ENCODE measurements around the gene ACO2. TPM values are rescaled to one million over a fixed set of nuclear protein-coding genes. Genes with fewer than 3 reads are reported as not detected.

Gene ACO2
- polyA plus RNA-seq, 1 donor = 121 TPM

- DNase-seq = no peak
Observed at GRCh38 chr22:41521126-41521525, 52.2 kb downstream of the ACO2 start.

- DNase-seq = no peak
Observed at GRCh38 chr22:41522813-41523212, 53.9 kb downstream of the ACO2 start.

- no peak for DNase-seq
Observed at GRCh38 chr22:41523464-41524221, 54.7 kb downstream of the ACO2 start.

DNA sequence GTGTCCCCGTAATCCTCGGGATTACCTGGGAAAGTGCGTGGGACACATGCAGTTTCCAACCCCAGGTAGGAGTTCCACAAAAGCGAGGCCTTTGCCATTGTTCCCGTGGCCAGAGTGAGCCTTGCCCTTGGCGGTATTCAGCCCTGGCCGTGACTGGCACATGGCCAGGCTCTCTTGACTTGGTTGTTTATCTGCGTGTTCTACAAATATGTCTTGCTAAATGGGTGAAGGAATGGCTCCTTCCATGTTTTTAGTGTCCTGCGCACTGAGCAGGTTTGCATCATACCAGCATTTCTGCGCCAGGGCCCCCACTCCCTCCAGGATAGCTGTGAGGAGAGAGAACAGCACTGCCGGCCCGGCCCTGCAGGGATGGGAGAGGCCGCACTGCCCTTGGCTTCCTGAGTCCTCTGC is 55.3 kb downstream of the ACO2 start:
- DNase-seq = no peak

DNA sequence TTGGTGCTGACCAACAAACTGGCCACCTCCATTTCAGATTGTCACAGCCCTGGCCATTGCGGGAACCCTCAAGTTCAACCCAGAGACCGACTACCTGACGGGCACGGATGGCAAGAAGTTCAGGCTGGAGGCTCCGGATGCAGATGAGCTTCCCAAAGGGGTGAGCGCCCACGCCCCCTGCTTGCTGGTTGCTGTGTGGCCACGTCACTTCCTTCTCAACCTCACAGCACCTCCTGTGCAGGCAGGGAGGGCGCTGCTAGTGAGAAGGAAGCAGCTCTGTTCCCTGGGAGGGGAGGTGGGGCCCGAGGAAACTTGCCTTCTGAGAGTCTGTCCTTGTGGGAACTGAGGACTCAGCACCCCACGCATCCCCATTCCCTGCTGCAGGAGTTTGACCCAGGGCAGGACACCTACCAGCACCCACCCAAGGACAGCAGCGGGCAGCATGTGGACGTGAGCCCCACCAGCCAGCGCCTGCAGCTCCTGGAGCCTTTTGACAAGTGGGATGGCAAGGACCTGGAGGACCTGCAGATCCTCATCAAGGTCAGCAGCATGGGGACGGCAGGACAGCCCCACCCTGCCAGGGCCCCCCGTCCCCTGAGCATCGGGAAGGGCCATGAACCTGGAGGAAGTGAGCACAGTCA is 56.0 kb downstream of the ACO2 start:
- no peak for DNase-seq

- no peak for DNase-seq
Observed at GRCh38 chr22:41525450-41526225, 56.7 kb downstream of the ACO2 start.

DNA sequence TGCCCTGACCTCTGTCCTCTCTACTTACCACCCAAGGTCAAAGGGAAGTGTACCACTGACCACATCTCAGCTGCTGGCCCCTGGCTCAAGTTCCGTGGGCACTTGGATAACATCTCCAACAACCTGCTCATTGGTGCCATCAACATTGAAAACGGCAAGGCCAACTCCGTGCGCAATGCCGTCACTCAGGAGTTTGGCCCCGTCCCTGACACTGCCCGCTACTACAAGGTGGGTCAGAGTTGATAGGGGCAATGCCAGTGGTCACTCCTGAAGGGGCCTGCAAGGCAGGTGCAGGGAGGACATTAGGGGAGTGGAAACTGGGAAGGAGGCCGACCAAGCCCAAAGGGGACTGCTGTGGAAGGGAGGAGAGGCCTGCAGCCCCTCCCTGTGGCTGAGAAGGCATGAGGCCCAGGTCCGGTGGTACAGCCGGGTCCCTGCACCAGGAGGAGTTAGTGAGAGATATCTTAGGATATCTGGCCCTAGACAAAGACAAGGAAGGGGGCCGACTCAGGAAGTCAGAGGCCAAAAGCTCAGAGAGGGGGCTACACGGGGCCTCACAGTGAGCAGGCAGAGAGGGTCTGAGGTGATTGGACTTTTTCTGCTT is 57.4 kb downstream of the ACO2 start:
- no peak for DNase-seq

DNA sequence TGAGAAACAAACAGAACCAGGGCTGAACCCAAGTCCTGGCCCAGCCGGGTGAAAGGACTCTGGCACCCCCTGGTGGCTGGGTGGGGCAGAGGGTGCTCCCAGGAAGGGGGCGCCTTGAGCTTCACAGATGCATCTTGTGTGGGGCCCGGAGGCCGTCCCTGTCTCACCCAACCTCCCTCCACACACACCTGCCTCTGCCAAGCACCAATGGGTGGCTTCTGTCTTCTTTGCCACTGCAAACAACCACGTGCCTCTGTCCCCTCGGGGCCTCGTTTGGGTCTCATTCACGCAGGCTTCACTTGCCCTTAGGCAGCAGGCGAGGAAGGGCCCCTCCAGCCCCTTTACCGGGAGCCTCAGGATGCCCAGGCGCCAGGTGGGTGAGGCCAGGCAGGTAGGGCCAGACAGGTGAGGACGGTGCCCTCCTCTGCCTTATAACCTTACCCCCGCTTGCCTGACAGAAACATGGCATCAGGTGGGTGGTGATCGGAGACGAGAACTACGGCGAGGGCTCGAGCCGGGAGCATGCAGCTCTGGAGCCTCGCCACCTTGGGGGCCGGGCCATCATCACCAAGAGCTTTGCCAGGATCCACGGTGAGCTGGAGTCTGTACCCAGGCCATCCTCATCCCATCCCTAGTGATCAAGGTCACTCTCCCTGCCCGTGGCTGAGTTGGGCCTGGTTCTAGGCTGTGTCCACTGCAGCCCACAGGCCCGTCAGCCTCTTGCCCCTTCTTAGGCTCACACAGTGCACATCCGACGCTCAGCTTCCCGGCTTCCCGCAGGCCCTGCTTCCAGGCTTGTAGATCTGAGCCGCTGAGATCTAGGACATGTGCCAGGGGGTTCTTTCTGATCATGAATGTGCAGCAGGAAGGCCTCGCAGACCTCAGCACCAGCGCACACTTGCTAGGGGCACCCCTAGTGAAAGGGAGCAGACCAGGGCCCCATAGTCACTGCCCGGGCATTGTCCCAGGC is 58.2 kb downstream of the ACO2 start:
- no peak for DNase-seq

DNA sequence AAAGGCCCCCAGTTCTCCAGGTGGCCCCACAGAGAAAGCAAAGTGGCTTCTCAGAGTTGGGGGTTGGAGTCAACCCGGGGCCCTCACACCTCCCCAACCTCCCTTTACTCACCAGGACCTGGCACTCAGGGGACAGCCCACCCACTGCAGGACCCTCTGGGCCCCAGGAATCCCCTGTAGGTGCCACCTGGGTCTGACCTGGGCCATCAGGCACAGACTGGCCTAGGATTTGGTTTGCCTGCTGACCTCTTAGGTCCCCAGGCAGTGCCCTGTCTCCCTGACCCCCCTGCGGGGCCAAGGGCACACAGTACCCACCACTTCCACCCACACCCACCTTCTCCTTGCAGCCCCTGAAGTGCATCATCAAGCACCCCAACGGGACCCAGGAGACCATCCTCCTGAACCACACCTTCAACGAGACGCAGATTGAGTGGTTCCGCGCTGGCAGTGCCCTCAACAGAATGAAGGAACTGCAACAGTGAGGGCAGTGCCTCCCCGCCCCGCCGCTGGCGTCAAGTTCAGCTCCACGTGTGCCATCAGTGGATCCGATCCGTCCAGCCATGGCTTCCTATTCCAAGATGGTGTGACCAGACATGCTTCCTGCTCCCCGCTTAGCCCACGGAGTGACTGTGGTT is 59.3 kb downstream of the ACO2 start:
- DNase-seq = no peak

GRCh38 chr22:41528938-41529561 is 60.1 kb downstream of the ACO2 start:
- no peak for DNase-seq

DNA sequence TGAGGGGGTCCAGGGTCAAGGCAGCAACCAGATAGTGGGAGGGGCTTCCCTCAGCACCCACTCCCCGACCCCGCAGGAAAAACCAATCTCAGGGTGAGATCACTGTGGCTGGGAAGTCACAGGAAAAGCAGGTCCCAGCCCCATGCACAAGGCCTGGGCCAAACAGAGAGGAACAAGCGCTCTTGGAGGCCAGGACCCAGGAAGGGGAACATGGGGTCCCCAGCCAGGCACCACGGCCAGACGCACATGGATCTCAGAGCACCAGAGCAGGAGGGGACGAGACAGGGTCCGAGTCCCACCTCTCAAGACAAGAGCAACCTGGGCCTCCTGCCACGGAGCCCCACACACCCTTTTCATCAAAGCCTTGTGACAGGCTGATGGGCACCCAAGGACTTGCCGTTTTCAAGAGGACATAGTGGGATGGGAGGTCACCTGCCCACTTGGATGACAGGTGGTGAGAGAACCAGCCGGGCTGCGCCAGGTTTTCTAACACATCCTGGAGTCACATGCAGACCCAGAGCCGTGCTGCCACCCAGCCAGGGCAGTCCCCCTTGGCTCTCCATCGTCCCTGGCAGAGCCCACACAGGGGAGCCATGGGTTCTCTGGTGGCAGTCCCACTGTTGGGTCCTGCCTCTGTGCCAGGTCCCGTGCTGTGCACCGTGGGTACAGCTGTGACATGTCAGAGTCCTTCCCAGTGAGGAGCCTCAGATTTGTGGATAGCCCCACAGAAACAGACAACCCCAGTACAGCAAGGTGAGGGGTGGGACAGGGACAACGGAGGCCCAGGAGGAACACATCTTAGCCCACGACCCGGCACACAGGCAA is 62.2 kb downstream of the ACO2 start:
- DNase-seq = no peak

DNA sequence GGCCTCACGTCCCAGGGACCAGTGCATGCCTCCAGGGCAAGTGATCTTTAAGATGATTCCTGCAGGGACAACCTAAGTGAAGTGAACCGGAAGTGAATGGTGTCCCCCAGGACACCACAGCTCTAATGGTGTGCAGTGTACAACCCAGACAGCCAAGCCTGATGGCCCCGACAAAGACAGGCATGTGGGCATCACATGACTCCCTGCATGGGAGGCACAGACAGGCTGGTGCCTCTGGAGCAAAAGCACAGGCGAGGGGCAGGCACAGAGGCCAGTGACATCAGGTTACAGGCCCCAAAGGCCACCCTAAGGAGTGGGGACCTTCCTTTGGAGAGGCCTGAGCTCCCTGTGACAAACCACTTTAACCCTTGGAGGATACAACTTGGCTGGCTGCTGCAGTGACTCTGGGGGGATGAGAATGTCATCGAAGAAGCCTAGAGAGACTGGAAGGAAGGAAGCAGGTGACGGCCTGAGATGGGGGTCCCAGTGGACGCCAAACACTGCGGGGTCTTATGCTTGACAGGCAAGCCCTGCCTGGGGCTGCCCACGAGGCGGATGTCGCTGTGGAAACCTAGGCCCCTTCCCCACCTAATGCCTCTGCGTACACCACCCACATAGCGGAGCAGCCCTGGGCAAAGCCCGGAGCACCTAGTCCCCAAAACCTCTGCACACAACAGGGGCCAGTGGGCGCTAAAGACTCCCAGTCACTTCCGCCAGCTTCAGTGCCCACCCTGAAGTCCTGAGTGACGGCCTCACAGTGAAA is 63.0 kb downstream of the ACO2 start:
- no peak for DNase-seq

DNA sequence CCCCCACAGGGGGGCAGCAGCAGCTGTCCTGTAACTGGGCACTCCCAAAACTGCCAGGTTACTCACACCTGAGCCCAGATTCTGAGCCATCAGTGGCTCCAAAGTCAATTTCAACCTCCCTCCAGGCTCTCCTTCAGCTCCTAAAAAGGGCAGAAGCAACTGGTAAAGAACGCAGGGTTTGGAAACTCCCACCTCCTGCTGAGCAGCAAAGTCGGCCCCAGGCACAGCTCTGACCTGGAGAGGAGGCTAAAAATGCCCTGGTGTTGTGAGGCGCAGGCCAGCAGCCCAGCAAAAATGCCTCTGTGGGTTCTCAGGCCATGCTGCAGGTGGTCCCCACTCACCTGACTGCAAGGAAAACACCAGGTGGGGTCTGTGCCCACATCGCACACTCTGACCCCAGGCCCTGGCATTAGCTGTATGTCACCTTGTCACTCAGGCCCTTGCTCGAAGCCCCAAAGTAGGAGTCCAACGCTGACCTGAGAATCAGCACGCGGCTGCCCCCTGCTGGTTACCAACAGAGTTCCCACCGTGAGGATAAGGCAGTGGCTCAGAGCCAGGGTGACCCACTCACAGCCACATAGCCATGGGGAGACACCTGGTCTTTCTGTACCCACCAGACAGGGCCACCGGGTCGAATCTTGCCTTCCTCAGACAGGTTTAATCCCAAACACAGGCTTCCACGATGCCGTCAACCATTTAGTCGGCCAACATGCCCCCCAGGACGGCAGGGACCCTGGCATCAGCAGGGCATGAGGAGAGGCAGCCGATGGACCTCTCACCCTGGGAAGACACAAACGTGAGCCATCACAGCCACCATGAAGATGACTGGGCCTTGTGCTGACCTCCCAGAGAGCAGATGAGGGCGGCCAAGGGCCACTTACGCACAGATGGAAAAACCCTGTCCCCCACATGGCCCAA is 64.2 kb downstream of the ACO2 start:
- DNase-seq = no peak

DNA sequence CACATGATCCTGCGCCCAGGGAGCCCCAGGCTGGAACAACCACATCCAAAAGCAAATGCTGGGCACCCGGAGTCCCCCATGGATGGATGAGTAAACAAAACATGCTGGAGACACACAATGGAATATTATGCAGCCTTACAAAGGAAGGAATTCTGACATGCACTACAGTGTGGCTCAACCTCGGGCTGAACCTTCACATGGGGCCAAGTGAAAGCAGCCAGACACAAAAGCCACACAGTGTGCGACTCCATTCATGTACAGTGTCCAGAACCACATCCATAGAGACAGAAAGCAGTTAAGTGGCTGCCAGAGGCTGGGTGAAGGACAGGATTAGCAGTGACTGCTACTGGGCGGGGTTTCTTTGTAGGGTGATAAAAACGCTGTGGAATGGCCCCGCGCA is 65.3 kb downstream of the ACO2 start:
- no peak for DNase-seq

- no peak for DNase-seq
Observed at GRCh38 chr22:41535244-41535643, 66.3 kb downstream of the ACO2 start.

- DNase-seq = no peak
Observed at GRCh38 chr22:41537203-41537602, 68.3 kb downstream of the ACO2 start.

- DNase-seq = no peak
Observed at GRCh38 chr22:41538583-41538982, 69.7 kb downstream of the ACO2 start.
